Stimulated activated CD8-positive, alpha-beta memory T cell treated with anti-CD3 and anti-CD28 coated beads, Interleukin-7, amount 100 ng/mL, for 4 hours (primary cell): Measurements from ENCODE around the gene CAPZA2.
"Not testable (repeated sequence)": the region's sequence is repeated elsewhere in the genome, so short reads cannot be mapped to it uniquely, and the experiment has no call there.

ENCODE experiments used
- DNase-seq, 2 donors: peaks; one replicate each; pipeline ENCODE4 v3.0.0-alpha.2; 2020; ENCODE audit warnings: low read depth in 2 of 2

Gene CAPZA2

GRCh38 chr7:116953906-116954838, 91.8 kb downstream of the CAPZA2 start:
- DNase-seq = peak in 1 of 2 donors; percentile 6

- DNase-seq = no peak
These were observed 93.0 kb downstream of the CAPZA2 start for GRCh38 chr7:116955340-116955739.

GRCh38 chr7:116955801-116956476, 93.6 kb downstream of the CAPZA2 start:
- no peak for DNase-seq

- no peak for DNase-seq
These were observed 94.1 kb downstream of the CAPZA2 start for GRCh38 chr7:116956477-116956804.

- no peak for DNase-seq
These were observed 95.5 kb downstream of the CAPZA2 start for GRCh38 chr7:116957874-116958273.

- not testable (repeated sequence) for DNase-seq
These were observed 99.7 kb downstream of the CAPZA2 start for GRCh38 chr7:116961966-116962673.

GRCh38 chr7:116963234-116963633, 100.8 kb downstream of the CAPZA2 start:
- DNase-seq = no peak

GRCh38 chr7:116966601-116967000, 104.2 kb downstream of the CAPZA2 start:
- no peak for DNase-seq

- no peak for DNase-seq
These were observed 105.0 kb downstream of the CAPZA2 start for GRCh38 chr7:116967254-116967922.

- DNase-seq = no peak
These were observed 105.6 kb downstream of the CAPZA2 start for GRCh38 chr7:116967983-116968382.

GRCh38 chr7:116968631-116969030, 106.2 kb downstream of the CAPZA2 start:
- no peak for DNase-seq

- DNase-seq = no peak
These were observed 107.0 kb downstream of the CAPZA2 start for GRCh38 chr7:116969371-116969902.

- no peak for DNase-seq
These were observed 108.0 kb downstream of the CAPZA2 start for GRCh38 chr7:116970238-116970910.

- DNase-seq = not testable (repeated sequence)
These were observed 108.8 kb downstream of the CAPZA2 start for GRCh38 chr7:116971153-116971552.
